HEK293 (cell line): Measurements from ENCODE around the gene CSNK1G2.

Source experiments
- CTCF ChIA-PET: fragments of 350-600 bp; formaldehyde crosslinking; extraction: SDS; loops from one replicate; lab custom pipeline; 2021; ENCODE audit warnings: antibody characterized with exemption; lab: Yijun Ruan, JAX
- POLR2A ChIA-PET: fragments of 300-600 bp; formaldehyde crosslinking; extraction: SDS; loops from one replicate; lab custom pipeline; 2020; ENCODE audit warnings: antibody characterized with exemption, inconsistent platforms; lab: Yijun Ruan, JAX
- H3K27ac ChIP-seq: fragments of 200-500 bp; sonication (Bioruptor generic); 2 replicates; pipeline ENCODE4 v1.5.1; 2014; ENCODE audit warnings: low read depth, low read length, control low read depth, inconsistent platforms; ENCODE audit errors: extremely low read depth
- H3K36me3 ChIP-seq, 2 experiments: fragments of 200-500 bp in 1 of 2; sonication (Bioruptor generic) in 1 of 2; 1 replicate in 1 of 2; 2 replicates in 1 of 2; pipeline ENCODE4 v1.5.1; 2014 to 2017; ENCODE audit warnings: inconsistent platforms in 2 of 2, low read length in 2 of 2; ENCODE audit not compliant: control insufficient read depth in 2 of 2, insufficient read depth in 1 of 2
- H3K4me1 ChIP-seq: fragments of 200-500 bp; sonication (Bioruptor generic); 2 replicates; pipeline ENCODE4 v1.5.1; 2014; ENCODE audit warnings: mild to moderate bottlenecking, low read length, inconsistent platforms; ENCODE audit not compliant: control insufficient read depth, insufficient read depth
- H3K4me3 ChIP-seq: 2 replicates; pipeline ENCODE4 v1.5.1; 2011; ENCODE audit warnings: low read depth, mild to moderate bottlenecking, control low read depth, low read length, moderate library complexity
- H3K9me3 ChIP-seq: fragments of 200-500 bp; sonication (Bioruptor generic); 2 replicates; pipeline ENCODE4 v1.5.1; 2014; ENCODE audit warnings: low read depth, low read length, inconsistent platforms; ENCODE audit not compliant: control insufficient read depth, insufficient read depth
- EGR2 ChIP-seq: fragments of 450-650 bp; formaldehyde crosslinking; IDR thresholded peaks from 2 replicates; pipeline ENCODE4 v1.5.1; 2016; ENCODE audit warnings: low read depth, missing biosample characterization, missing genetic modification characterization
- GLIS2 ChIP-seq: fragments of 450-650 bp; formaldehyde crosslinking; IDR thresholded peaks from 2 replicates; pipeline ENCODE4 v1.5.1; 2016; ENCODE audit warnings: missing biosample characterization, missing genetic modification characterization
- HIC1 ChIP-seq: fragments of 450-650 bp; formaldehyde crosslinking; IDR thresholded peaks from 2 replicates; pipeline ENCODE4 v1.5.1; 2016; ENCODE audit warnings: missing biosample characterization, missing genetic modification characterization
- KLF1 ChIP-seq: fragments of 450-650 bp; formaldehyde crosslinking; IDR thresholded peaks from 2 replicates; pipeline ENCODE4 v1.5.1; 2016; ENCODE audit warnings: missing biosample characterization, missing genetic modification characterization
- SCRT1 ChIP-seq: fragments of 450-650 bp; formaldehyde crosslinking; IDR thresholded peaks from 2 replicates; pipeline ENCODE4 v1.5.1; 2016; ENCODE audit warnings: missing biosample characterization, missing genetic modification characterization, borderline replicate concordance
- SCRT2 ChIP-seq: fragments of 450-650 bp; formaldehyde crosslinking; IDR thresholded peaks from 2 replicates; pipeline ENCODE4 v1.5.1; 2016; ENCODE audit warnings: missing biosample characterization, missing genetic modification characterization
- SP2 ChIP-seq: fragments of 450-650 bp; formaldehyde crosslinking; IDR thresholded peaks from 2 replicates; pipeline ENCODE4 v1.5.1; 2016; ENCODE audit warnings: missing biosample characterization, missing genetic modification characterization
- SP3 ChIP-seq: fragments of 450-650 bp; formaldehyde crosslinking; IDR thresholded peaks from 2 replicates; pipeline ENCODE4 v1.5.1; 2016; ENCODE audit warnings: missing biosample characterization, missing genetic modification characterization
- YY1 ChIP-seq: fragments of 450-650 bp; formaldehyde crosslinking; IDR thresholded peaks from 2 replicates; pipeline ENCODE4 v1.5.1; 2018; ENCODE audit warnings: missing biosample characterization, missing genetic modification characterization
- ZNF658 ChIP-seq: fragments of 450-650 bp; formaldehyde crosslinking; IDR thresholded peaks from 2 replicates; pipeline ENCODE4; 2016; ENCODE audit warnings: missing biosample characterization, missing genetic modification characterization
- TF ChIP-seq, protein P1 (sequence below): fragments of 450-650 bp; formaldehyde crosslinking; IDR thresholded peaks from 2 replicates; pipeline ENCODE4 v1.5.1; 2016; ENCODE audit warnings: missing biosample characterization, missing genetic modification characterization
- TF ChIP-seq, protein P2 (sequence below): fragments of 450-650 bp; formaldehyde crosslinking; IDR thresholded peaks from 2 replicates; pipeline ENCODE4 v1.5.1; 2016; ENCODE audit warnings: missing biosample characterization, missing genetic modification characterization

CSNK1G2 gene

GRCh38 chr19:1943661-1944087, 2.7 kb downstream of the CSNK1G2 start:
- no peak overlapping the region for H3K4me3 ChIP-seq
- H3K9me3 ChIP-seq = no peaks in the 10 kb centered on the region
- peaks cover 3% of the 10 kb centered on the region for H3K4me1 ChIP-seq
- peaks cover 0 to 6% of the 10 kb centered on the region in 2 experiments; a peak in 2 of 3 replicates for H3K36me3 ChIP-seq
- CTCF ChIA-PET = interaction anchor here (0.7 to 1.3 kb wide), 2 partner anchors 14 to 32 kb away, joined by 3 to 5 read pairs; no protein-coding TSS in a partner anchor
- POLR2A ChIA-PET = interaction anchor here (0.6 kb wide), 1 partner anchor 947 kb away, joined by 3 read pairs; no protein-coding TSS in a partner anchor
- TF ChIP-seq SP3 = no peak
- TF ChIP-seq GLIS2 = peak; percentile 18; the same call in 1 of the 2 replicates
- TF ChIP-seq, protein P1, sequence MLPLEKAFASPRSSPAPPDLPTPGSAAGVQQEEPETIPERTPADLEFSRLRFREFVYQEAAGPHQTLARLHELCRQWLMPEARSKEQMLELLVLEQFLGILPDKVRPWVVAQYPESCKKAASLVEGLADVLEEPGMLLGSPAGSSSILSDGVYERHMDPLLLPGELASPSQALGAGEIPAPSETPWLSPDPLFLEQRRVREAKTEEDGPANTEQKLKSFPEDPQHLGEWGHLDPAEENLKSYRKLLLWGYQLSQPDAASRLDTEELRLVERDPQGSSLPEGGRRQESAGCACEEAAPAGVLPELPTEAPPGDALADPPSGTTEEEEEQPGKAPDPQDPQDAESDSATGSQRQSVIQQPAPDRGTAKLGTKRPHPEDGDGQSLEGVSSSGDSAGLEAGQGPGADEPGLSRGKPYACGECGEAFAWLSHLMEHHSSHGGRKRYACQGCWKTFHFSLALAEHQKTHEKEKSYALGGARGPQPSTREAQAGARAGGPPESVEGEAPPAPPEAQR = no peak
- peak; percentile 58 for TF ChIP-seq HIC1 (tag by site-specific recombination)
- H3K27ac ChIP-seq = 0 out of 2 replicates have a peak overlapping the region, but pooled peaks have one; percentile 90

- Histone ChIP-seq H3K4me1 (peaks cover 3% of the 10 kb centered on the region), H3K36me3 (peaks cover 0 to 12% of the 10 kb centered on the region in 2 experiments; a peak in 2 of 3 replicates), H3K27ac (0 out of 2 replicates have a peak overlapping the region, but pooled peaks have one; percentile 16), H3K4me3 (no peak overlapping the region), H3K9me3 (no peaks in the 10 kb centered on the region)
- TF ChIP-seq ZNF658 (tag by site-specific recombination) (no peak), EGR2 (tag by site-specific recombination) (peak; percentile 25; the same call in 1 of the 2 replicates), SCRT2 (tag by site-specific recombination) (peak; percentile 51), KLF1 (tag by site-specific recombination) (peak; percentile 86), SCRT1 (0 out of 2 replicates have a peak, but pooled peaks have one; percentile 22), YY1 (tag by site-specific recombination) (no peak), SP2 (tag by site-specific recombination) (0 out of 2 replicates have a peak, but pooled peaks have one; percentile 47)
- TF ChIP-seq, protein P2, sequence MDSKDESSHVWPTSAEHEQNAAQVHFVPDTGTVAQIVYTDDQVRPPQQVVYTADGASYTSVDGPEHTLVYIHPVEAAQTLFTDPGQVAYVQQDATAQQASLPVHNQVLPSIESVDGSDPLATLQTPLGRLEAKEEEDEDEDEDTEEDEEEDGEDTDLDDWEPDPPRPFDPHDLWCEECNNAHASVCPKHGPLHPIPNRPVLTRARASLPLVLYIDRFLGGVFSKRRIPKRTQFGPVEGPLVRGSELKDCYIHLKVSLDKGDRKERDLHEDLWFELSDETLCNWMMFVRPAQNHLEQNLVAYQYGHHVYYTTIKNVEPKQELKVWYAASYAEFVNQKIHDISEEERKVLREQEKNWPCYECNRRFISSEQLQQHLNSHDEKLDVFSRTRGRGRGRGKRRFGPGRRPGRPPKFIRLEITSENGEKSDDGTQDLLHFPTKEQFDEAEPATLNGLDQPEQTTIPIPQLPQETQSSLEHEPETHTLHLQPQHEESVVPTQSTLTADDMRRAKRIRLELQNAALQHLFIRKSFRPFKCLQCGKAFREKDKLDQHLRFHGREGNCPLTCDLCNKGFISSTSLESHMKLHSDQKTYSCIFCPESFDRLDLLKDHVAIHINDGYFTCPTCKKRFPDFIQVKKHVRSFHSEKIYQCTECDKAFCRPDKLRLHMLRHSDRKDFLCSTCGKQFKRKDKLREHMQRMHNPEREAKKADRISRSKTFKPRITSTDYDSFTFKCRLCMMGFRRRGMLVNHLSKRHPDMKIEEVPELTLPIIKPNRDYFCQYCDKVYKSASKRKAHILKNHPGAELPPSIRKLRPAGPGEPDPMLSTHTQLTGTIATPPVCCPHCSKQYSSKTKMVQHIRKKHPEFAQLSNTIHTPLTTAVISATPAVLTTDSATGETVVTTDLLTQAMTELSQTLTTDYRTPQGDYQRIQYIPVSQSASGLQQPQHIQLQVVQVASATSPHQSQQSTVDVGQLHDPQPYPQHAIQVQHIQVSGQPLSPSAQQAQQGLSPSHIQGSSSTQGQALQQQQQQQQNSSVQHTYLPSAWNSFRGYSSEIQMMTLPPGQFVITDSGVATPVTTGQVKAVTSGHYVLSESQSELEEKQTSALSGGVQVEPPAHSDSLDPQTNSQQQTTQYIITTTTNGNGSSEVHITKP (tag by site-specific recombination) = peak; percentile 18; the same call in 1 of the 2 replicates
- ChIA-PET POLR2A (interaction anchor here (0.6 kb wide), 1 partner anchor 188 kb away, joined by 4 read pairs; no protein-coding TSS in a partner anchor), CTCF (no interaction called here)
Measured at GRCh38 chr19:1944088-1944915, 3.3 kb downstream of the CSNK1G2 start.
